Umbilical cord (tissue), 2 donors: ENCODE data around the gene AKR1B1. TPM values are rescaled to one million over a fixed set of nuclear protein-coding genes. Genes with fewer than 3 reads are reported as not detected.

ENCODE experiments used
- DNase-seq: peaks from one replicate; pipeline ENCODE4 v3.0.0-alpha.2; 2015; ENCODE audit warnings: low spot score
- total RNA-seq: library from RNA; depleted of rRNA; stranded (reverse); fragments of >200 nt; gene quantifications from one replicate; pipeline ENCODE4 v1.2.3, GENCODE V29; 2014; ENCODE audit warnings: low replicate concordance; ENCODE audit not compliant: insufficient read depth

Gene AKR1B1
- total RNA-seq, 1 donor from 2014 or later = 45.0 TPM

GRCh38 chr7:134469622-134470021 lies 10.7 kb upstream of the AKR1B1 start:
- DNase-seq = no peak

- no peak for DNase-seq
Observed at GRCh38 chr7:134468475-134468874, 9.6 kb upstream of the AKR1B1 start.

- DNase-seq = no peak
Observed at GRCh38 chr7:134468054-134468453, 9.2 kb upstream of the AKR1B1 start.

GRCh38 chr7:134465491-134465890 lies 6.6 kb upstream of the AKR1B1 start:
- no peak for DNase-seq

- DNase-seq = no peak
Observed at GRCh38 chr7:134464496-134464895, 5.6 kb upstream of the AKR1B1 start.

GRCh38 chr7:134463751-134464150 lies 4.9 kb upstream of the AKR1B1 start:
- DNase-seq = no peak

- DNase-seq = no peak
Observed at GRCh38 chr7:134462337-134462925, 3.5 kb upstream of the AKR1B1 start.

- DNase-seq = no peak
Observed at GRCh38 chr7:134461916-134462315, 3.0 kb upstream of the AKR1B1 start.

DNA sequence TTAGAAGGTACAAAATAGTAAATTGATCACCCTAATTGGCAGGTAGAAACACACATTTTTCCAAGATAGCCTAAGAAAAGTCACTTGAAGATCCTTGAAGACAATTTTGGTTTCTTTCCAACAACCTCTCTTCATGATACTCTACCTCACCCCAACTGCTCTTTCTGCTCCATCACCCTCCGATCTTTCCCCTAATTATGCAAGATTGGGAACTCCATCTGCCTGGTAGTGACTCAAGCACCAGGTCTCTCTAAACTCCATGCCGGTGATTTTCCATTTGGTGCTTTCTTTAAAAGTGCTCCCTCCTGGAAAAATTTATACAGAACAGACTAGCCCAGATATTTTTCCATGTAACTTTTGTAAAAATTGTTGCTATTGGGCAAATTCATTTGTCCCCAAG lies 1.1 kb upstream of the AKR1B1 start:
- no peak for DNase-seq

- DNase-seq = peak; percentile 50
Observed at GRCh38 chr7:134458341-134458805, 527 bp downstream of the AKR1B1 start.

DNA sequence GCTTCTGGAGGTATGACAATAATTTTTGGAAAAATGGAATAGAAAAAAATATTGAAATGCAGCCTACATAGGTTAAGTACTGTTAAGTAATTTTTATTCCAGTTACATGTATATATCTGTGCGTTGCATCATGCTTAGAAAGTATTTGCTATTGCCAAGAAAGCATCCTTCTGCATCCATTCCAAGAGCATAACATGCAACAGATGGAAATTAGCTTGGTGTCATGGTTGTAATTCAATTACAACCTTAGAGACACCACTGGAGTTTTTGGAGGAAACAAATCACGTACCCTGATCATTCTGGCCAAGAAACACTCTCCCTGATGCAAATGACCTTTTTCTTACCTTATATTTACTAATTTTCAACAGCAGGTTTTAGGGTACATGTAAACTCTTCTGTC lies 1.7 kb downstream of the AKR1B1 start:
- DNase-seq = no peak

- DNase-seq = no peak
Observed at GRCh38 chr7:134454277-134454676, 4.6 kb downstream of the AKR1B1 start.

DNA sequence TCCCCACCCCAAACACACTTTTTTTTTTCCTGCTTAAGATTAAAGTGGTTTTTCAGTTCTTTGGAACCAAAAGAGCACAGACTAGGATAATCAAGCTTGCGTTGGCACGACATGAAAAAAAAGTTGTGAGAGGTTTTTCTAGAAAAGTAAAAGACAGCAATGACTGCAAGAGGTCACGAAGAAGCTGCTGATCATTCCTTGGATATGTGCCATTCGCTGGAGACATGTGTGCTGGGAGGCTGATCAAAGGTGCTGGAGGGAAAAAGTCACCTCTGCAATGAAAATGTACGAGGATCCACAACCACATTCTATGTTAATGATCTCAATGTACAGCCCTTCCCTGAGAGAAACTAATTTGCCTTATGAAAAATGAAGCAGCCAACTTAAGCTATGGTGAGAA lies 5.4 kb downstream of the AKR1B1 start:
- no peak for DNase-seq

DNA sequence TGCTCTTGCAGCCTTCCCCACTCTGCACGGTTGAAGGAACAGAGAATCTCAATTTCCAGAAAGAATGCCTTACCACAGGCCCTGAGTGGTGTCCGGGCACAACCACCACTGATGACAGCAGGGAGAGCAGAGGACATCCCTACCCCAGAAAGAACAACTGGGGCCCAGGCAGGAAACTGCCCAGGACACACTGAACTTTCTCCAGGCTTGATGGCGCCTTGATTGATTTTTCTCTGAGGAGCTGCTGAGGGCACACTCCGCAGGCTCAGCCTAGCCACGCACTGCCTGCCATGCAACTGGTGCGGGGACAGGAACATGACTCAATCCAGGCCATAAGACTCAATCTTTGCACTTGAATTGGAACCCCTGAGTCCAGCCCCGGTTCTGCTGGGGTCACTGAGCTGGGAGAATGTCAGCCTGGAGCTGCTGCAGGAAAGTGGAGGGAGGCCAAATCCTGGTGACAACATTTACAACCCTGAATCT lies 5.9 kb downstream of the AKR1B1 start:
- DNase-seq = no peak

DNA sequence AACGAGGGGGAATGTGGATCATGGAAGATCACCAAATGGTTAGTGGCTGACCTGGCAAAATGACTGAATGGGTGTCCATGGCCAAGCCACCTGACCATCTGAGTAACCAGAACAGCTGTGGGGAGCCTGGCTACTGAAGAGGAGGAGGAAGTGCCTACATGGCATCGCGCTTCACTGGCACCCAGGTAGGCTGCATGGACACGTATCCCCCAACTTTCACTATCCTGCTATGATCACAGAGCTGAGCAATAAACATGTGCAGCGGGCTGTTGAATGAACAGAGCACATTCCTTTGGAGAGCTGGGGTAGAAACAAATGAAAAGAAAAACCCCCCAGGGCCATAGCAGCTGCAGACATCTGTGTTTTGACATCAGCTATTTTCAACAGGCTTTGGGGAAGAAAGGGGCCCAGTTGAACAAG lies 6.5 kb downstream of the AKR1B1 start:
- peak; percentile 38 for DNase-seq

DNA sequence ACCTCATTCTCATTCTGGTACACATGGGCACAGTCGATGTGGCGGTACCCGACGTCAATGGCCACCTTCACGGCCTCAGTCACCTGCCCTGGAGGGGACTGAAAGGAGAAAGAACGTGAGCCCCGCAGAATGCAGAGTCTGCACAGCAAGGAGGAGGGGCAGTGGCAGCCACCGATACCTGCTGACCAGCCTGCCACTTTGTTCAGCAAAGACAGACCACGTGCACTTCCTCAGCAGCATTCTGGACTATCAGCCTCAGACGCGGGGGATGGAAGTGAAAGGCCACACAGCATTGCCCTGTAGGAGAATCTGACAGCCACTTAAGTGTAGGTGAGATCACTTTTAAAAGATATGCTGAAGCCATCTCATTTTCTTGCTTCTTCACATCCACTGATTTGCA lies 7.2 kb downstream of the AKR1B1 start:
- DNase-seq = no peak

DNA sequence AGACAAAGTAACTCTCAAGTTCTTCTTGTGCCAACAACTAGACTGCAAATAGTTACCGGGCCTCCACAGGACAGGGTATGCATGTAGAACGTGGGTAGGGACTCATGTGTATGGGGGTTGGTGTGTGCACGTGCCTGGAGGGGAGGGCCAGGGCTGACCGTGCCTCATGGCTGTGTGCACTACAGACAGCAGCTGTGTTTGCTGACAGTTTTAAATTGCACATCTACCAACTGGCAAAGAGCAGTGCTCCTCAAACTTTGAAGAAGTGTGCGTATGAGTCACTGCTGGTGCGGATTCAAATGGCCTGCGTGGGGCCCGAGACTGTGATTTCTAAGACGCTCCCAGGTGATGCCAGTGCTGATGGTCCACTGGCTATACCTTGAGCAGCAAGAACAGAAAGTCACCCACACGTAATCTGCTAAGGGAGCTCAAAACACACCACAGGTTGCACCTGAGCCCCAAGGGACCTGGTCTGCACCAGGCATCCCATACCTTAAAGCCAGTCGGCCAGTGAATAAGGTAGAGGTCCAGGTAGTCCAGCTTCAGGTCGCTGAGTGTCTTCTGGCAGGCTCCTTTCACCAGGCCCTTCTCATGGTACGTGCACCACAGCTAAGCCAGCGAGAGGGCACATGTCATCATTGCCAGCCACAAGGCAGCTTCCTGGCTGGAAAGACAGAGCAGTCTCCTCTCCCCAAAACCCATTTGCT lies 8.5 kb downstream of the AKR1B1 start:
- DNase-seq = no peak

DNA sequence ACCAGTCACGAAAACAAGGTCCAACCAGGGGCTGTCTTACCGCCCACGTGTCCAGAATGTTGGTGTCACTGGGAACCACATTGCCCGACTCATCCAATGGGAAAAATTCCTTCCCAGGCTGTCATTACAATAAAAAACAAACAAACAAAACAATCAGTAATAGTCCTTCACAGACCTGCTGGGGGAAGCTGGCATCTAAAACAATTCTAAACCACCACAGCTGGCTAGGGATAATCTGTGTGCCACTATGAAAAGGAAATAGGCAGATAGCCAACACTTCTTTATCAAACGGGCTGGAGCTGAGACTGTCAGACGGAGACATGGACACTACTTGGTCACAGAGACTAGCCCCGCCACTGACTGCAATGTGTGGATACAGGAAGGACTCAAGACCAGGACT lies 9.2 kb downstream of the AKR1B1 start:
- DNase-seq = no peak

GRCh38 chr7:134448356-134449229 lies 10.3 kb downstream of the AKR1B1 start:
- no peak for DNase-seq

- no peak for DNase-seq
Observed at GRCh38 chr7:134447383-134447782, 11.5 kb downstream of the AKR1B1 start.

DNA sequence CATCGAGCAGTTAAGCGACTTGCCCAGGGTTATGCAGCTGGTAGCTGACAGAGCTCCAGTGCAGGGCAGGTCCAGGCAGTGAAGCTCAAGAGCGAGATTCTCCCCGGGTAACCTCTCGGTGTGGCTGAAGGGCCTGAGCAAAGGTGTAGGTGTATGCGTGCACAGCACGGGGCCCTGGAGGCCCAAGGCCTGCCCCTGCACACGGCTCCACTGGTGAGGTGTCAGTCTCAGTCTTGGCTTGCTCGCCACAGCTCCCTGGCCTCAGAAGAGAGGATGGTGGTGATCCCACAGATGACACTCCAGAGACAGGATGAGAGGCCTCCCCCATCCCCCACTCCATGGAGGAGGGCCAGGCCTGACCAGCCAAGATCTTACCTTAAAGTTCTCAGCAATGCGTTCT lies 12.0 kb downstream of the AKR1B1 start:
- no peak for DNase-seq

GRCh38 chr7:134446446-134446845 lies 12.5 kb downstream of the AKR1B1 start:
- no peak for DNase-seq
